Stimulated activated CD4-positive, alpha-beta T cell treated with anti-CD3 and anti-CD28 coated beads, Interleukin-1b, Interleukin-23, amount 100 ng/mL, for 1 hour (primary cell): Measurements from ENCODE around the gene CLSTN1.

Source experiments
- DNase-seq, 2 donors: peaks; one replicate each; pipeline ENCODE4 v3.0.0-alpha.2; 2020; ENCODE audit warnings: low read depth in 2 of 2

Gene CLSTN1

DNA sequence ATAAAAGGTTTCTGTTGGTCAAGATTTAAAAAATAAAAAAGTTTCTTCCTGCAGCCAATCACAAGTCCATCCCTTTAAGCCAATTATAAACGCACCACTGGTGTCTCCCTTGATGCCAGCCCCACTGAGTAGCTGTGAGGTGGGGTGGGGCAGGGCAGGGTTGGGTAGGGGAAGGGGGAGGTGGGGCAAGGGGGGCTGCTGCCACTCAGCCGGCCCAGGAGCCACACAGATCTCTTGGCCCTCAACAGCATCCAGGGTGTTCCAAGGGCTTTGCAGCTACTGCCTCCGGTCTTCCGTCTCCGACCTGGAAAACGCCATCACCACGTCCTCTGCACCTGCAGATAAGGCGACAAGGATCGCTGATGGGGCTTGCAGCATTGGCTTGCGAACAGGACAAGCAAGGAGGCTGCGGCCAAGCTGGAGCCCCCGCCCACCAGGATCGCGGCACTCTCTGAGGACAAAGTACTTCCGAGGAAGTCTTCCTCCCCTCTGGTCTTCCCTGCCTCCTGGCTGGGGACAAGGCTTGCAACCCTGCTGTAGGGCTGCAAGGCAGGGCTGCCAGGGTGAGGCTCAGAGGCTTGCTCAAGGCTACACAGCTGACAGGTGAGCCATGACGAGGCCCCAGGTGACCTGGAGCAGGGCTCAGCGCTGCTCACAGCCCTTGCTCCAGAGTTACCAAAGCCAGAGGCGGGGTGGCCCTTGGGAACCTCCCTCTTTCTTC is 26.8 kb upstream of the CLSTN1 start:
- DNase-seq: no peak

GRCh38 chr1:9849691-9850441 is 26.1 kb upstream of the CLSTN1 start:
- no peak for DNase-seq

GRCh38 chr1:9848022-9848421 is 24.3 kb upstream of the CLSTN1 start:
- no peak for DNase-seq

- DNase-seq: no peak
These were observed 23.5 kb upstream of the CLSTN1 start for GRCh38 chr1:9847269-9847668.

DNA sequence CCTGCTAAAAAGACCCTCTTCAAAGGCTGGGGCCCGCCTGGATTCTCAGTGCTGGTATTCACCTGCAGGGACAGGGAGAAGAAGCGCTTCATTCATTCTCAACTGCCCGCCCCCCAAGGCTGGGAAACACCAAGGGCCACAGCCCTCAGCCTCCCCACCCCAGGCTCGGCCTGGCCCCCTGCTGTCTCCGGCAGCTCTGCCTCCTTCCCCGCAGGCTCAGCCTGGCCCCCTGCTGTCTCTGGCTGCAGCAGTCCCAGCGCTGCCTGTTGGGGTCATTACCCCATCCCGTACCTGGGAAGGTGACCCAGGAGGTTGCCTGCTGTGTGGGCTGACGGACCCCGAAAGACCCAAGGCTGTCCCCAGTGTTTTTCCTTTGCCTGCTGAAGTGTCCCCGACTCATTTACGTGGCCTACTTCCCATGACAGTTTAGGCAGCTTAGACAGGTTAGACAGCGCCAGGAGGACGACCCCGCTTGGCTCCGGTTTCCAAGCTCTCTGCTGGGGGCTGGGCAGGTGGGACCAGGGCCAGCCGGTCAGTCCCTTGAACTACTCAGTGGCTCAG is 22.9 kb upstream of the CLSTN1 start:
- no peak for DNase-seq

- DNase-seq: no peak
These were observed 22.1 kb upstream of the CLSTN1 start for GRCh38 chr1:9845914-9846313.

GRCh38 chr1:9844756-9845155 is 21.0 kb upstream of the CLSTN1 start:
- DNase-seq: no peak

DNA sequence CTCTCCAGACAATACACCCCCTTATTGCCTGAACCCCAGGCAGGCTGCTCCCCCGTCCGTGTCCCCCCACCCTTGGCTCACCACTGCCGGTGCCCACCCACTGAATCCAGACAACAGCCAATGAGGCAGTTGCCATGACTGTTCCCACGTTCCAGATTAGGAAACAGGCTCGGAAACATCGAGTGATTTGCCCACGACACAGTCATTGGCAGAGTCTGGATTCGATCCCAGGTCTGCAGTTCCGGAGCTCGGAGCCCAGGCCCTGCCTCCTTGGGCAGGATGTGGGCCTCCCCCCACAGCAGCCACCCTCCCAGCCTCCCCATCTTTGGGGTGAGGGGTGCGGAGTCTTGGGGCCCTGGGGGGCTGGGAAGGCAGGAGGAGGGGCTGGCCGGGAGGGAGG is 20.3 kb upstream of the CLSTN1 start:
- DNase-seq: no peak

DNA sequence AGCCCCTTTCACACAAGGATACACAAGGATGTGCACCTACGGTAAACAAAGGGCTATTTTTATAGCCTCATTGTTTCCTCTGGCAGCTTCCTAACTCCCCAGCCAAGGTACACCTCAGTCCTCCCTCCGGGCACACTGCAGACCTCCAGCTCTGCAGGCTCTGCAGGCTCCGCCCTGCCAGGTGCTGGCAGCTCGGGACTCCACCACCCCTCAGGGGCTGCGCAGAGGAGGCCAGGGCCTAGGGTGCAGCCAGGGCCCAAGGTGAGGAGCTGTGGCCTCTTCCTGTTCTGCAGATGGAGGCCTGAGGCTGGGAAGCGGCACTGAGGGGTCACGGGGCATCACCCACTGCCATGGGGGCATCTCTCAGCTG is 19.8 kb upstream of the CLSTN1 start:
- DNase-seq: no peak

GRCh38 chr1:9842781-9843575 is 19.2 kb upstream of the CLSTN1 start:
- no peak for DNase-seq

DNA sequence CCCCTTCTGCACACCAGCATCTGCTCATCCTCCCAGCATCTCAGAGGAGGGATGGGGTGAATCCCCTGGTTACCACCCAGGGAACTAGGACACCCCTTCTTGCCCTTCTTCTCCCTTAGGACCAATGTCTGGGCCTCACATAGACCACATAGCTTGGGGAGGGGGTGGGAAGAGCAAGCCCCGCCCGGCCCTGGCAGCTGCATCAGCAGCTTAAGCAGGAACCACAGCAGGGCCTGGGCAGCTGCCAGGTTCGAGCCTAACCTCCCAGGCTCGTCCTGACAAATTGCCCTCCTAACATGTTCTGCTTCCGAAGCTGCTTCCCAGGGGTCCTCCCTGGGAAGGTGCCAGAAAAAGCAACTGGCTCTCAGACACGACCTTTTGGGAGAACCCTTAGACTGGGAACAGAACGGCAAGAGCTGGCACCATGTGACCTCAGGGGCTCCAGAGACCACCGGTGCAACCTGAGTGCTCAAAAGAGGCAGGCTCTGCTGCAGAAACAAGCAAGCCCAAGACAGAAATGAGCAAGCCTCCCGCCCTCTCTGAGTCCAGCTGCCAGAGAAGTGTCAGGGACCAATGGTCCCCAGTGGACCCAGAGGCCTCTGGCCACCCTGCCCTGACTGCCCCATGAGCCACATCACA is 18.4 kb upstream of the CLSTN1 start:
- DNase-seq: no peak

DNA sequence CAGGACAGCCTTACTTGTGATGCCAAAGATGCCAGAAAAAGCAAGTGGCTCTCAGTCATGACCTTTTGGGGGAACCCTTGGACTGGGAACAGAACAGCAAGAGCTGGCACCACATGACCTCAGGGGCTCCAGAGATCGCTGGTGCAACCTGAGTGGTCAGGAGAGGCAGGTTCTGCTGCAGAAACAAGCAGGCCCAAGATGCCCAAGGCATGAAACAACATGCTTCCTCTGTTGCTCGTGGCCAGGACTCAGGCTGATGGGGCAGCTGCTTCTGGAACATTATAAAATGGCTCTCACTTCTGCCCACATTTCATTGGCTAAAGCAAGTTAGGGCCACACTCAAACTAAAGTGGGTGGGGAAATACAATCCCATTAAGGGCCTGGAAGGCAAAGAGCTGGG is 17.7 kb upstream of the CLSTN1 start:
- no peak for DNase-seq

- no peak for DNase-seq
These were observed 16.4 kb upstream of the CLSTN1 start for GRCh38 chr1:9840176-9840575.

- no peak for DNase-seq
These were observed 15.2 kb upstream of the CLSTN1 start for GRCh38 chr1:9838946-9839345.

DNA sequence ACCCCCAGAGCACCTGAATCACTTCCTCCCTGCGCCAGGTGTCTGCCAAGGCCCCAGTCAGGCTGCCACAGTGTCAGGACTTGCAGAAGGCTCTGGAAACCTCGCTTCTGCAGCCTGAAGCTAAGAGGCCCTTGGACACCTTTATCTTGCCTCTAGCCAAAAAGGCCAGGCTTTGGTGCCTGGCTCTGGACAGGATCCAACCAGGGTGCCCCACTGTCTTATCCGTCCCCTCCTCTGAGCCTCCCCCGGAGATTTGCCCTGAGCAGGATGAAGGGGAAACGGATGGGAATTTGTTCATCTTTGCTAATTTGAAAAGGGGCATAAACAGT is 12.8 kb upstream of the CLSTN1 start:
- no peak for DNase-seq

GRCh38 chr1:9835758-9836631 is 12.2 kb upstream of the CLSTN1 start:
- DNase-seq: no peak

GRCh38 chr1:9835404-9835757 is 11.6 kb upstream of the CLSTN1 start:
- no peak for DNase-seq

DNA sequence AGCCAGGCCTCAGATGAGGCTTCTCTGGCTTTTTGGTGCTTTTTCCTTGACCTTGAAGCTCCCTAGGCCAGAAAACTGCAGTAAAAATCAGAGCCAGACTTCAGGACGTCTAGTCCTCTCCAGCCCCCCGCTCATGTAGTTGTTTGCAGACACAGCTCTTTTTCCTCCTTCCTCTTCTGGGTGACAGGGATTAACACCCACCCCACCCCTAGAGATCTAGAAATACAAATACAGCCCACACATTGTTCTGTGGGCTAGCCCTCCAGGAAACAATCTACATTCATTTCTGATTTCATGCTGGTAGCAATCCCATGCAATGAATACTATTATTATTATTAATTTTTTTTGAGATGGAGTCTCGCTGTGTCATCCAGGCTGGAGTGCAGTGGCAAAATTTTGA is 9.9 kb upstream of the CLSTN1 start:
- no peak for DNase-seq

DNA sequence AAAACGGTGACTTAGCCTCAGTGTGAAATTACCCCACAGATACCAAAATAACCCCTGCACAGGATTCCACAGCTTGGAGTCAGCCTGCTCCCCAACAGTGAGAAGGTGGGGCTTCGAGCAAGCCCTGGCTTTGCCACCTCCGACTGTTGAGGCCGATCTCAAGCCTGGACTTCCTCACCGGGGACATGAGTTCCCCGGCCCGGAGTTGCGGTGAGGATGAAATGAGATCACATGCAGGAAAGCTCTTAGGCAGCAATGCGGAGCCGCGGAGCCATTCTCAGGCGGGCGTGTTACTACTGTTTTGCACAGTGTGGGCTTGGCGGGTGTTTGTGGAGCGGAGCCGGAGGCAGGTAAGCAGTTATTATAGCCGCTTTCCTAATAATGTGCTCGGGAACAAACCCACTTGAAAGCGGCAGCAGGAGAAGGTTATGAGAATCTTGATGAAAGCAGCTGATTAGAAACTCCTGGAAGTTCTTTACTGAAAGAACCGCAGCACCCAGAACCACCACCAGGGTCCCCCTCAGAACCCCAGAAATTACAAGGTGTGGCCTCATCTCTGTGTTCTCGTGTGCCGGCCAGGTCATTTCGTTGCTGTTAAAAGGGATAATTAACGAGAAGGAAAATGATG is 3.9 kb upstream of the CLSTN1 start:
- no peak for DNase-seq

DNA sequence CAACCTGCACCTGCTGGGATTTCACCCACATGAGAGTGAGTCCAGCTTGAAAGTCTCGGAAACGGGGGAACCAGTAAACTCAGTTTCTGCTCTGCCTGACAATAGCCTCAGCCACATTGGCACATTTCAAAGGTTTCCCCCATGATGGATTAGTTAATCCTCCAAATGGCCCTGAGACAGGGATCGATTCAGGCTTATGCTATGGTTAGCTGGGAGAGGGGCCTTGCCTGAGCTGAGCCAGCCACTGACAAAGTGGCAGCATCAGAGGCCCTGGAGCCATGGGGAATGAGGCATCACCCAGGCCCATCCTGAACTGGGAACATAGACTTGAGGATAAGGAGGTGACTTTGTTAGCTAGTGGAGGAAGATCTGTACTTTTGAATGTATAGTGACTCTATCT is 2.9 kb upstream of the CLSTN1 start:
- no peak for DNase-seq

- DNase-seq: no peak
These were observed 2.3 kb upstream of the CLSTN1 start for GRCh38 chr1:9826087-9826486.
